Stimulated activated CD4-positive, alpha-beta T cell treated with anti-CD3 and anti-CD28 coated beads, Interleukin-4, amount 100 ng/mL, for 4 hours (primary cell): ENCODE results near the gene ZCCHC9.

ENCODE experiments used
- DNase-seq, 2 experiments: peaks; one replicate each; pipeline ENCODE4 v3.0.0-alpha.2; 2020

ZCCHC9 gene

DNA sequence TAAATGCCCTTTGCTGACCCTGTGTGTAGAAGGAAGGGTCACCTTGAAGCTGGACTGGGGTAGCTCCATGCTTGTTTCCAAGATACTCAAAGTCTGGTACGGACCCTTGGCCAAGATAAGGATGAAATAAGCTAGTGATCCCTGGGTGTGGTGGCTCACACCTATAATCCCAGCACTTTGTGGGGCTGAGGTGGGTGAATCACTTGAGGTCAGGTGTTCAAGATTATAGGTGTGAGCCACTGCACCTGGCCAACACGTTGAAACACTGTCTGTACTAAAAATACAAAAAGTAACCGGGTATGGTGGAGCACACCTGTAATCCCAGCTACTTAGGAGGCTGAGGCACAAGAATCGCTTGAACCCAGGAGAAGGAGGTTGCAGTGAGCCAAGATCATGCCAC, 59.3 kb downstream of the ZCCHC9 start:
- DNase-seq: no peak

DNA sequence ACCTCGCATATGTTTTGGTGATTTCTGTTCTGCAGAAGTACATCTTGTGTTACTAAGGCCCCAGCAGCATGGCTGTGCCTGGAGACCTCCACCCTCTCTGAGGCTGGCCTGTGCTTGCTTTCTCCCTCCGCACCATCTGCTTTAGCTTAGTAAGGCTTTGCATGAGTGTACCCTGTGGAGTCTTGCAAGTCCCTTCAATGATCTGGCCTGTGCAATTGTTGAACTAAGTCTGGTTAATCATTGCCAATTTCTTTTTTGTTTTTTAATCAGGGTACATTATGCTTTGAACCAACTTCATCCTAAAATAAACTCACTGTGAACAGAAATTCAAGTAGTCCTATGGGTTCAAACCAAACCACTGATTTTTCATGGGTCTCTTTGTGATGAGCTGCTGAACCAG, 60.2 kb downstream of the ZCCHC9 start:
- no peak for DNase-seq
